Astrocyte of the hippocampus (primary cell): Measurements from ENCODE around the gene TRIM25.

Source experiments
- DNase-seq: peaks from one replicate; pipeline ENCODE4 v3.0.0; 2011; ENCODE audit warnings: low read depth, low spot score

TRIM25 gene

DNA sequence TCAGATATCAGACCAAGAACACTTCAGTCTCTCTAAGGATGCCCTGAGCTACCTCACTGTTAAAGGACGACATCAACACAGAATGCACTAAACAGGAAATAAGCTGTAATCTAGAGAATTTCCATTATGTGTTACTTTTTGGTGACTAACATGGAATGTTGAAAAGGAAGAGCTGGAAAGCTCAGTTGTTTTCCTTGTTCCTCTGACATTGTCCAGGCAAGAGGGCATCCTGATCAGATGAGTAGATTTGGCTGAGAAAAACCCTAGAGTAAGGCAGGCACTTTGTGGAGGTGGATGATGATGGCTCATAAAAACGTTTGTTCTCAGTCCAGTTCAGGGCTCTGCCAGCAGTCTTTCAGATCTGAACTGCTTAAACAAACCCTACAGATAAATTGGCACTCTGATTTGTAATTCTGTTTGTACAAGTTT lies 45.9 kb downstream of the TRIM25 start:
- DNase-seq: peak; percentile 16

DNA sequence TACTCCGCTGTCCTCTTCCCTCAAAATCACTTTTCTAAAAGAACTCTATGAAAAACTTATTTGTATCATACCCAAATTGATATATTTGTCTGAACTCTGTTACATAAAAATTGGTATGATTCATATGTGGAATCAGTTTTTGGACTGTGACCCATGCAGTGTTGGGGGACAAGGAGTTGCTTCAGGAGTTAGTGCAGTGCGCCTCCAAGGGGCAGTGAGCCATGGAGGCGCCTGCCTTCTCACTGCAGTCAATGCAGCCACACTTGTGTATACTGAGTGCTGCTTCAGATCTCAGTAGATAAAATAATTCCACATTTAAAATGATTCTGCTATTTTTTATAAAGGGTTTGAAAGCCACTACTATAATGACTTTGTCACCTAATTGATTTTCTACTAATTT lies 47.4 kb downstream of the TRIM25 start:
- no peak for DNase-seq

- DNase-seq: no peak
These were observed 47.8 kb downstream of the TRIM25 start for GRCh38 chr17:56866076-56866475.

GRCh38 chr17:56863974-56864373 lies 49.9 kb downstream of the TRIM25 start:
- no peak for DNase-seq

GRCh38 chr17:56861899-56862298 lies 52.0 kb downstream of the TRIM25 start:
- DNase-seq: no peak

DNA sequence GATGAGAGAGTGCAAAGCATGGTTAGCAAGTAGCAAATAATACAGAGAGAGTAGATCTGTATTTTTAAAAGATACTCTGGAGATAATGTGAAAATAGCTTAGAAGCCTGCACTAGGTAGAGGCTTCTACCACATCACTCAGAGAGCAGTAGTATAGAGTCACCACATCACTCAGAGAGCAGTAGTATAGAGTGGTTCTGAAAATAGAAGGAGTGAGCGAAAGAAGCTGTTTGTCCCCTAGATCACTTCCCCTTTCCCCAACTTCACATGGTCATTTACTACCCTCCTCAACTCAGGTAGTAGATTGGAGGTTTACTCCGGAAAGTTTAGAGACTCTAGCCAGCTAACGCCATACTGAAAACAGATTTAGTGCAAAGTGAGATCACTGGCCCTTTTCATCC lies 62.8 kb downstream of the TRIM25 start:
- no peak for DNase-seq

- DNase-seq: no peak
These were observed 63.3 kb downstream of the TRIM25 start for GRCh38 chr17:56850591-56850990.

GRCh38 chr17:56849131-56849530 lies 64.7 kb downstream of the TRIM25 start:
- DNase-seq: no peak

GRCh38 chr17:56847106-56847505 lies 66.7 kb downstream of the TRIM25 start:
- DNase-seq: no peak

DNA sequence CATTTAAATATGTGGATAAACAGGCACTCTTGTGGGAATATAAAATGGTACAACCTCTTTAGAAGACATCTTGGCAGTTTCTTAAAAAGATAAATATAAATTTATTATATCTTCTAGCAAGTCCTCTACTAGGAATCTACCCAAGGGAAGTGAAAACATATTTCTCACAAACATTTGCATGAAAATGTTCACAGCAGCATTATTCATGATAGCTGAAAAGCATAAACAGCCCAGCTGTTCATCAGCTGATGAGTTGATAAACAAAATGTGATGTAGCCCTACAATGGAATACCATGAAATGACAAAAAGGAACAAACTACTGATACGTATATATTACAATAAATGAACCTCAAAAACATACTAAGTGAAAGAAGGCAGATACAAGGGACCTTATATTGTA lies 67.9 kb downstream of the TRIM25 start:
- DNase-seq: no peak

DNA sequence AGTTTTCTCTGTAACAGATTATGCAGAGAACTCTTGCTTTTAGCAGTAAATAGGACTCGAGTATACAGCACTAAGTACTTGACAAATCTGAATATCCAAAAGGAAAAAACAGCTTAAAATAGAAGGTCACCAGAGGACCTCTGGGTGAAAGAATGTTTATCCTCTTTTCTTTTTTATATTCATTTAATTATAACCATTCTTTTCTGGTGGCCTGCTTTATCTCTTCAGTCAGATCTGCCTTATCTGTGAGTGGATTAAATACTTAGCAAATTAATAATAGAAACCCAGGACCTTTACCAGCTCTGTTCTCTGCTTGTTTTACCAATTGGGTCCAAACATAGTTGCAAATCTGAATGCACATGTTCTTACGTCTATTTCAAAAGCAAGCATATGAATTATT lies 71.3 kb downstream of the TRIM25 start:
- DNase-seq: no peak

- no peak for DNase-seq
These were observed 75.2 kb downstream of the TRIM25 start for GRCh38 chr17:56838687-56839086.
